Ureter (tissue), 1 donor: ENCODE measurements around the gene SPINT4. TPM values are rescaled to one million over a fixed set of nuclear protein-coding genes. Genes with fewer than 3 reads are reported as not detected.

Source experiments
- DNase-seq: peaks from one replicate; pipeline ENCODE4 v3.0.0-alpha.2; 2020; ENCODE audit warnings: low spot score
- total RNA-seq: library from RNA; stranded (reverse); gene quantifications from one replicate; pipeline ENCODE4 v1.2.4, GENCODE V29; 2023
- donor health status: DM: yes; HTN: yes; CAD: no.

SPINT4 gene
- total RNA-seq, 1 donor from 2014 or later = not detected

GRCh38 chr20:45765307-45765875 lies 43.2 kb downstream of the SPINT4 start:
- DNase-seq = no peak

- no peak for DNase-seq
Observed at GRCh38 chr20:45765980-45766379, 43.8 kb downstream of the SPINT4 start.

- DNase-seq = no peak
Observed at GRCh38 chr20:45768479-45768878, 46.3 kb downstream of the SPINT4 start.

GRCh38 chr20:45771182-45771759 lies 49.1 kb downstream of the SPINT4 start:
- peak; percentile 84 for DNase-seq

GRCh38 chr20:45772693-45773092 lies 50.5 kb downstream of the SPINT4 start:
- DNase-seq = no peak

- DNase-seq = no peak
Observed at GRCh38 chr20:45774945-45775344, 52.8 kb downstream of the SPINT4 start.

- no peak for DNase-seq
Observed at GRCh38 chr20:45775411-45775810, 53.3 kb downstream of the SPINT4 start.

Other genes with a start within 250 kb of the SPINT4 start
- not detected for gene SPINT3, start 206.7 kb upstream of the SPINT4 start, total RNA-seq
- not detected for gene WFDC6, start 182.9 kb upstream of the SPINT4 start, total RNA-seq
- gene EPPIN, start 174.9 kb upstream of the SPINT4 start, total RNA-seq = not detected
- gene WFDC8, start 143.1 kb upstream of the SPINT4 start, total RNA-seq = not detected
- not detected for gene WFDC10A, start 92.6 kb upstream of the SPINT4 start, total RNA-seq
- not detected for gene WFDC9, start 91.1 kb upstream of the SPINT4 start, total RNA-seq
- not detected for gene WFDC11, start 52.1 kb upstream of the SPINT4 start, total RNA-seq
- 0.55 TPM for gene WFDC13, start 20.3 kb upstream of the SPINT4 start, total RNA-seq
- 1.9 TPM for gene WFDC10B, start 17.3 kb upstream of the SPINT4 start, total RNA-seq
- gene WFDC3, start 69.5 kb downstream of the SPINT4 start, total RNA-seq = 3.0 TPM
- 24.5 TPM for gene DNTTIP1, start 69.6 kb downstream of the SPINT4 start, total RNA-seq
- gene UBE2C, start 90.3 kb downstream of the SPINT4 start, total RNA-seq = 1.1 TPM
- gene TNNC2, start 105.0 kb downstream of the SPINT4 start, total RNA-seq = 0.57 TPM
- gene SNX21, start 111.5 kb downstream of the SPINT4 start, total RNA-seq = 31.4 TPM
- gene ACOT8, start 135.0 kb downstream of the SPINT4 start, total RNA-seq = 21.0 TPM
- 4.1 TPM for gene ZSWIM3, start 135.3 kb downstream of the SPINT4 start, total RNA-seq
- 14.4 TPM for gene ZSWIM1, start 158.9 kb downstream of the SPINT4 start, total RNA-seq
- gene SPATA25, start 165.3 kb downstream of the SPINT4 start, total RNA-seq = 8.6 TPM
- 17.9 TPM for gene NEURL2, start 168.9 kb downstream of the SPINT4 start, total RNA-seq
- 98.0 TPM for gene CTSA, start 169.0 kb downstream of the SPINT4 start, total RNA-seq
- 101 TPM for gene PLTP, start 189.8 kb downstream of the SPINT4 start, total RNA-seq
- 37.5 TPM for gene PCIF1, start 212.3 kb downstream of the SPINT4 start, total RNA-seq
- gene ZNF335, start 249.9 kb downstream of the SPINT4 start, total RNA-seq = 23.9 TPM